Measurements from ENCODE around the gene PFDN4.

DNA sequence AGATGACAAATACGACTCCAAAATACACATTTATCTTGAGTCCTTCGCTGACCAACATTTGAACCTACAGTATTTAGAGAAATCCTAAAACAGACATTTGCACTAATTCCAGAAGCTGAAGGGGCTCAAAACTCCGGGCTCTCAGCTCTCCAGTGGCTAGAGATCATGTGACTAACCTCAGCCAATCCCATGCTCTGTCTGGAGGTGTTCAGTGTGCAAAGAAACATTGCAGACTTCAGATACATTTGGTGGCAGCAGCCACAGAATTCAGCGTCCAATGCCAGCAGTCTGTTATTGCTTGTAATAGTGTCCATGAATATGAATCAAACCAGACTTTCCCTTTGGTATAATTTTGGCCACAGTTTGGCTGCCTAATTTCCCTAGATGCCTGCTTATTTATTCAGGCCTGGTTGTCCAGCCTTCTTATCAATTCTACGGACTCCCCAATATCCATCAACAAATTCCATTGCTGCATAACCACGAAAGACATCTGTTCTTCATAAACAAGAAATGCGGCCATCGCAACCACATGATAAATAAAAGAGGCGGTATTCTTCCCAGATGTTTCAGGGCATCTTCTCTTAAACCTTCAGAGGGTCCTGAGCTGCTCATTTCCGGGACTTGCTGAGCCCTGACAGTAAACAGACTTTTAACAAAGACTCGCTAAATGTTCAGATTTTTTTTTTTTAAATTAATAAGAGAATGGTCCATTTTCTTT, 19.6 kb upstream of the PFDN4 start:
- no peak for TF ChIP-seq POLR2A (IDR thresholded peaks at IDR 0.05)
- TF ChIP-seq, protein P1, sequence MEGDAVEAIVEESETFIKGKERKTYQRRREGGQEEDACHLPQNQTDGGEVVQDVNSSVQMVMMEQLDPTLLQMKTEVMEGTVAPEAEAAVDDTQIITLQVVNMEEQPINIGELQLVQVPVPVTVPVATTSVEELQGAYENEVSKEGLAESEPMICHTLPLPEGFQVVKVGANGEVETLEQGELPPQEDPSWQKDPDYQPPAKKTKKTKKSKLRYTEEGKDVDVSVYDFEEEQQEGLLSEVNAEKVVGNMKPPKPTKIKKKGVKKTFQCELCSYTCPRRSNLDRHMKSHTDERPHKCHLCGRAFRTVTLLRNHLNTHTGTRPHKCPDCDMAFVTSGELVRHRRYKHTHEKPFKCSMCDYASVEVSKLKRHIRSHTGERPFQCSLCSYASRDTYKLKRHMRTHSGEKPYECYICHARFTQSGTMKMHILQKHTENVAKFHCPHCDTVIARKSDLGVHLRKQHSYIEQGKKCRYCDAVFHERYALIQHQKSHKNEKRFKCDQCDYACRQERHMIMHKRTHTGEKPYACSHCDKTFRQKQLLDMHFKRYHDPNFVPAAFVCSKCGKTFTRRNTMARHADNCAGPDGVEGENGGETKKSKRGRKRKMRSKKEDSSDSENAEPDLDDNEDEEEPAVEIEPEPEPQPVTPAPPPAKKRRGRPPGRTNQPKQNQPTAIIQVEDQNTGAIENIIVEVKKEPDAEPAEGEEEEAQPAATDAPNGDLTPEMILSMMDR (IDR thresholded peaks at IDR 0.05), result no peak
